Left ventricle myocardium inferior (tissue), 1 donor: Measurements from ENCODE around the gene PNMA3. TPM values are rescaled to one million over a fixed set of nuclear protein-coding genes. Genes with fewer than 3 reads are reported as not detected.

Experiments
- DNase-seq: peaks from one replicate; pipeline ENCODE4 v3.0.0-alpha.2; 2020
- H3K27ac ChIP-seq: fragments of 200-600 bp; replicated peaks from 2 replicates; pipeline ENCODE4 v1.8.0; 2021
- H3K27me3 ChIP-seq: fragments of 200-600 bp; 2 replicates; pipeline ENCODE4 v1.8.0; 2021; ENCODE audit warnings: low read depth
- H3K36me3 ChIP-seq: fragments of 200-600 bp; 2 replicates; pipeline ENCODE4 v1.8.0; 2021
- H3K4me1 ChIP-seq: fragments of 200-600 bp; 2 replicates; pipeline ENCODE4 v1.8.0; 2021
- H3K4me3 ChIP-seq: fragments of 200-600 bp; 2 replicates; pipeline ENCODE4 v1.8.0; 2021; ENCODE audit warnings: mild to moderate bottlenecking, moderate library complexity
- H3K9me3 ChIP-seq: fragments of 200-600 bp; replicated peaks from 2 replicates; pipeline ENCODE4 v1.8.0; 2021
- intact Hi-C: fragments of 100-400 bp; cut with micrococcal nuclease; formaldehyde crosslinking; loops from one replicate; pipeline ENCODE4 v1.11.0; 2022
- total RNA-seq: library from RNA; stranded (reverse); fragmentation: NEBNext Ultra II Directional; extraction: Animal tissue kit (Norgen Biotek cat#: 25700); gene quantifications from one replicate; pipeline ENCODE4 v1.2.1, GENCODE V29; 2021
- TF ChIP-seq, protein P1 (sequence below): fragments of 200-600 bp; IDR thresholded peaks from 2 replicates; pipeline ENCODE4 v1.8.0; 2021; ENCODE audit warnings: antibody characterized with exemption, mild to moderate bottlenecking, borderline replicate concordance
- donor health status: DM: no; HTN: yes; CAD: no; lungs with severe emphysema.

Gene PNMA3
- total RNA-seq, 1 donor from 2014 or later: 1.8 TPM

DNA sequence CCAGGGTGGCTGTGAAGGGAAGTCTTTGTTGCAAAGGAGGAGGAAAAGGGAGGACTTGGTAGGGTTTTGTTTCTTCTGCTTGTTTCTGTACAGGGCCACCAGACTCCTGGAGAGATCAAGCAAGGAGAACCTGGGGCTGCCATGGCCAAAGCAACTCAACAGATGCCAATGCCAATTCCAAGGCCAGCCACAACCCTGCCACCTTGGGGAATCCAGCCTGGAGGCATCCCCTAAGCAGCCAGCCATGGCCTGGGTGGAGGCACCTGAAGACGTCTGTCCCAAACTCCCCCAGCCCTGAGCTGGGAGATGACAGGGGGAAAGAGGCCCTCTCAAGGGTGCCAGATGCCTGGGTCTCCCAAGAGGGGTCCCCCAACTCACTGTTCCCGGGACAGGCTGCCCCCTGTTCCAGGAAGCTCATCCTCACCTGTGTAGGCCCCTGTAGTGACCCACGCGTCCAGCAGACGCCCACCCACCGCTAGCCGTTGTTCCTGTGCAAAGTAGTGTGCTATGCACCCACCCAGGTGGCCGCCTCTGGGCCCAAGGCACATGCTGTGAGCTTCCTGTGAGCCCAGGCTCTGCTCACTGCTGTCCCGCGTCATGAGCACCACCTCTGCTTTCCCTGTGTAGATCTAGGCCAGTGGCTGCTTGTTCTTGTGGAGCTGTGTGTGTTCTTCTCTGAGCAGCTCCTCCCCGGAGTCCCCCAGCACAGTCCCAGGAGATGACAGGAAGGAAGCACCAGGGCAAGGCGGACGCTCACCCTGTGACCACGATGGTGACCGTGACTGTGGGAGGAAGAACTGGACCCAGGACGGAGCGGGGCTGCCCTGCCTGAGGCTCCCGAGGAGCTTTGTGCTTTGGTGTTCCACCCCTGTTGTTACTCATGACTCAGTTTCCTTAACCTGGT is 3.2 kb downstream of the PNMA3 start:
- Histone ChIP-seq H3K9me3 (no peaks in the 10 kb centered on the region), H3K36me3 (no peaks in the 10 kb centered on the region), H3K4me1 (peaks cover 14% of the 10 kb centered on the region), H3K27ac (no peak overlapping the region), H3K27me3 (peaks cover 25% of the 10 kb centered on the region), H3K4me3 (no peak overlapping the region)
- DNase-seq: no peak
- intact Hi-C loops: no loop called here
- TF ChIP-seq, protein P1, sequence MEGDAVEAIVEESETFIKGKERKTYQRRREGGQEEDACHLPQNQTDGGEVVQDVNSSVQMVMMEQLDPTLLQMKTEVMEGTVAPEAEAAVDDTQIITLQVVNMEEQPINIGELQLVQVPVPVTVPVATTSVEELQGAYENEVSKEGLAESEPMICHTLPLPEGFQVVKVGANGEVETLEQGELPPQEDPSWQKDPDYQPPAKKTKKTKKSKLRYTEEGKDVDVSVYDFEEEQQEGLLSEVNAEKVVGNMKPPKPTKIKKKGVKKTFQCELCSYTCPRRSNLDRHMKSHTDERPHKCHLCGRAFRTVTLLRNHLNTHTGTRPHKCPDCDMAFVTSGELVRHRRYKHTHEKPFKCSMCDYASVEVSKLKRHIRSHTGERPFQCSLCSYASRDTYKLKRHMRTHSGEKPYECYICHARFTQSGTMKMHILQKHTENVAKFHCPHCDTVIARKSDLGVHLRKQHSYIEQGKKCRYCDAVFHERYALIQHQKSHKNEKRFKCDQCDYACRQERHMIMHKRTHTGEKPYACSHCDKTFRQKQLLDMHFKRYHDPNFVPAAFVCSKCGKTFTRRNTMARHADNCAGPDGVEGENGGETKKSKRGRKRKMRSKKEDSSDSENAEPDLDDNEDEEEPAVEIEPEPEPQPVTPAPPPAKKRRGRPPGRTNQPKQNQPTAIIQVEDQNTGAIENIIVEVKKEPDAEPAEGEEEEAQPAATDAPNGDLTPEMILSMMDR: no peak

DNA sequence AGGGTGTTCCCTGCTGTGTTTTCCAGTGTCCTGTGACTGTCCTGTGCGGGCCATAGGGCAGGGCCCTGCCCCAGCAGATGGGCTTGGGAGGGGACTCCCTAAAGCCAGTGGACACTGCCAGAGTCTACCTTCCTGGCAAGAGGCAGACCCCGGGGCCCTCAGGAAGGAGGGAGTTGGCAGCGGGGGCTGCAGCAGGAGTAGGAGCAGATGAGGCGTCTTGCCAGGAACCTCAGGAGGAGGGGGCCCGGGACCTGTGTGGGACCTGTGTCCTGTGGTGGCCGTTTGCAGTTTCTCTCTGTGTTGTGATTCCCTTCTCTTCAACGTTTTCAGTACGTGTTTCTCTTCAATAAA is 3.8 kb downstream of the PNMA3 start:
- intact Hi-C loops: no loop called here
- H3K9me3 ChIP-seq: no peaks in the 10 kb centered on the region
- DNase-seq: no peak
- peaks cover 14% of the 10 kb centered on the region for H3K4me1 ChIP-seq
- H3K27me3 ChIP-seq: peaks cover 25% of the 10 kb centered on the region
- TF ChIP-seq, protein P1: no peak
- no peak overlapping the region for H3K27ac ChIP-seq
- H3K4me3 ChIP-seq: no peak overlapping the region
- H3K36me3 ChIP-seq: no peaks in the 10 kb centered on the region

- peaks cover 10% of the 10 kb centered on the region for H3K4me1 ChIP-seq
- no peak overlapping the region for H3K27ac ChIP-seq
- peaks cover 16% of the 10 kb centered on the region for H3K27me3 ChIP-seq
- DNase-seq: no peak
- no peaks in the 10 kb centered on the region for H3K36me3 ChIP-seq
- TF ChIP-seq, protein P1: no peak
- H3K9me3 ChIP-seq: no peaks in the 10 kb centered on the region
- H3K4me3 ChIP-seq: no peak overlapping the region
- intact Hi-C loops: no loop called here
Measured at GRCh38 chrX:153061732-153062131, 5.5 kb downstream of the PNMA3 start.

GRCh38 chrX:153063315-153063714 is 7.0 kb downstream of the PNMA3 start:
- intact Hi-C loops: no loop called here
- Histone ChIP-seq H3K36me3 (no peaks in the 10 kb centered on the region), H3K4me1 (no peaks in the 10 kb centered on the region), H3K9me3 (no peaks in the 10 kb centered on the region), H3K4me3 (no peak overlapping the region), H3K27me3 (peaks cover 3% of the 10 kb centered on the region), H3K27ac (no peak overlapping the region)
- no peak for DNase-seq
- TF ChIP-seq, protein P1: no peak

- intact Hi-C loops: no loop called here
- no peaks in the 10 kb centered on the region for H3K9me3 ChIP-seq
- H3K4me1 ChIP-seq: no peaks in the 10 kb centered on the region
- no peak overlapping the region for H3K27ac ChIP-seq
- TF ChIP-seq, protein P1: no peak
- no peak for DNase-seq
- H3K4me3 ChIP-seq: no peak overlapping the region
- H3K36me3 ChIP-seq: no peaks in the 10 kb centered on the region
- H3K27me3 ChIP-seq: no peaks in the 10 kb centered on the region
Measured at GRCh38 chrX:153064061-153064460, 7.8 kb downstream of the PNMA3 start.
